OCI-LY7 (cell line): ENCODE results near the gene CCDC68. TPM values are rescaled to one million over a fixed set of nuclear protein-coding genes. Genes with fewer than 3 reads are reported as not detected.

ENCODE experiments used
- BruUV-seq: library from RNA; stranded (reverse); fragments of 400-500 nt; replicated peaks from 2 replicates; lab custom pipeline; 2021; lab: Mats Ljungman, UMichigan
- CTCF ChIA-PET: fragments of 300-600 bp; sonication (Branson Sonifier 250); formaldehyde crosslinking; loops from one replicate; lab custom pipeline; 2022; ENCODE audit warnings: antibody characterized with exemption; ENCODE audit not compliant: unreplicated experiment; lab: Charles Lee
- POLR2A ChIA-PET: fragments of 300-600 bp; sonication (Branson Sonifier 250); formaldehyde crosslinking; loops from one replicate; lab custom pipeline; 2022; ENCODE audit warnings: antibody characterized with exemption; lab: Charles Lee
- DNase-seq: peaks from one replicate; pipeline ENCODE4 v3.0.0-alpha.2; 2015; ENCODE audit warnings: low spot score
- H2AFZ ChIP-seq: fragments of 200-600 bp; sonication (generic), shearing (Covaris generic); 2 replicates; pipeline ENCODE4 v1.6.1; 2014; ENCODE audit warnings: mild to moderate bottlenecking, antibody characterized with exemption, low read length, moderate library complexity
- H3K27ac ChIP-seq: fragments of 200-600 bp; sonication (generic); 2 replicates; pipeline ENCODE4 v1.5.1; 2014; ENCODE audit warnings: mixed run types, low read depth, mild to moderate bottlenecking, moderate library complexity, low read length, inconsistent platforms; ENCODE audit not compliant: poor library complexity, severe bottlenecking
- H3K36me3 ChIP-seq: fragments of 200-600 bp; sonication (generic); 2 replicates; pipeline ENCODE4 v1.6.1; 2014; ENCODE audit warnings: mild to moderate bottlenecking, antibody characterized with exemption, low read length, moderate library complexity, mixed read lengths; ENCODE audit not compliant: insufficient read depth
- H3K4me1 ChIP-seq: fragments of 200-600 bp; sonication (generic); 2 replicates; pipeline ENCODE4 v1.5.1; 2014; ENCODE audit warnings: mild to moderate bottlenecking, low read length; ENCODE audit not compliant: insufficient read depth, poor library complexity, severe bottlenecking
- H3K4me2 ChIP-seq: fragments of 200-600 bp; sonication (generic); 2 replicates; pipeline ENCODE4 v1.6.1; 2014; ENCODE audit warnings: mild to moderate bottlenecking, low read length
- H3K4me3 ChIP-seq: fragments of 200-600 bp; sonication (generic); 2 replicates; pipeline ENCODE4 v1.5.1; 2014; ENCODE audit warnings: mild to moderate bottlenecking, low read depth, low read length; ENCODE audit not compliant: poor library complexity, severe bottlenecking
- H3K79me2 ChIP-seq: fragments of 200-600 bp; sonication (generic); 2 replicates; pipeline ENCODE4 v1.6.1; 2016; ENCODE audit warnings: low read depth, mild to moderate bottlenecking, low read length, moderate library complexity, mixed read lengths; ENCODE audit not compliant: insufficient read depth
- H3K9me2 ChIP-seq: fragments of 200-600 bp; sonication (generic); 2 replicates; pipeline ENCODE4 v1.6.1; 2016; ENCODE audit warnings: mild to moderate bottlenecking, low read length, mixed read lengths; ENCODE audit not compliant: insufficient read depth
- H3K9me3 ChIP-seq: fragments of 200-600 bp; sonication (generic); 2 replicates; pipeline ENCODE4 v1.6.1; 2014; ENCODE audit warnings: mild to moderate bottlenecking, mixed run types, low read length, mixed read lengths
- H4K20me1 ChIP-seq: fragments of 200-600 bp; sonication (generic); 2 replicates; pipeline ENCODE4 v1.6.1; 2014; ENCODE audit warnings: mild to moderate bottlenecking, antibody characterized with exemption, low read length, moderate library complexity, mixed read lengths; ENCODE audit not compliant: insufficient read depth
- EZH2phosphoT487 ChIP-seq: fragments of 200-600 bp; sonication (generic); IDR thresholded peaks from 2 replicates; pipeline ENCODE4 v1.6.1; 2018; ENCODE audit warnings: low read depth, borderline replicate concordance, mild to moderate bottlenecking, mixed run types, antibody characterized with exemption, low read length, moderate library complexity, mixed read lengths
- intact Hi-C: fragments of 100-400 bp; cut with micrococcal nuclease; formaldehyde crosslinking; loops from one replicate; pipeline ENCODE4 v1.10.0; 2022; ENCODE audit not compliant: unreplicated experiment
- total RNA-seq, 2 experiments: library from RNA; depleted of rRNA in 1 of 2; stranded (reverse); fragments of >200 nt in 1 of 2; shearing (Covaris generic) in 1 of 2; gene quantifications; 2 replicates each; pipeline ENCODE4 v1.2.3, GENCODE V29; 2014 to 2022
- TF ChIP-seq, protein P1 (sequence below): fragments of 200-600 bp; sonication (generic); conservative IDR thresholded peaks from 2 replicates; pipeline ENCODE4 v1.5.1; 2014; ENCODE audit warnings: mild to moderate bottlenecking, antibody characterized with exemption, low read length, moderate library complexity, mixed read lengths

Gene CCDC68
- total RNA-seq, 2 experiments from 2014 or later = not detected

DNA sequence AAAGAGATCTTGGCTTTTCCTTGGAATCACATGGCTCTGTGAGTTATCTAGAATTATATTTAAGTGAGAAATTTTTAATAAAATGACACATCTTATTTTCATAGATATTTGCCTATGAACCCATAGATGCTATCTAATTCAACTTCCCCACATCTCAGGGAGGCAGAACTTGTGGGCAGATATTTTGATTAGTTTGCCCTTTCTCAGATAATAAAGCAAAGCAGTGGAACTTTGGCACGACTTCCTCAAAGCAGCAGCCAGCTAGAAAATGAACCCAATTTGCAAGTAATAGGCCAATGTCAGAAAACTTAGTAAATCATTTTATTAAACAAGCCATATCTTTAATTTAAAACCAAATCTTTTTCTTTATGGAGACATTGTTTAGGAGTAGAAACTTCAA lies 98.3 kb downstream of the CCDC68 start:
- Histone ChIP-seq H3K4me2 (no peak overlapping the region), H3K36me3 (no peaks in the 10 kb centered on the region), H3K27ac (no peak overlapping the region), H2AFZ (no peak overlapping the region), H3K9me2 (no peaks in the 10 kb centered on the region), H4K20me1 (no peaks in the 10 kb centered on the region), H3K9me3 (no peaks in the 10 kb centered on the region), H3K4me3 (no peak overlapping the region), H3K4me1 (no peaks in the 10 kb centered on the region), H3K79me2 (no peaks in the 10 kb centered on the region)
- no peak for DNase-seq
- no peak for TF ChIP-seq EZH2phosphoT487
- TF ChIP-seq, protein P1, sequence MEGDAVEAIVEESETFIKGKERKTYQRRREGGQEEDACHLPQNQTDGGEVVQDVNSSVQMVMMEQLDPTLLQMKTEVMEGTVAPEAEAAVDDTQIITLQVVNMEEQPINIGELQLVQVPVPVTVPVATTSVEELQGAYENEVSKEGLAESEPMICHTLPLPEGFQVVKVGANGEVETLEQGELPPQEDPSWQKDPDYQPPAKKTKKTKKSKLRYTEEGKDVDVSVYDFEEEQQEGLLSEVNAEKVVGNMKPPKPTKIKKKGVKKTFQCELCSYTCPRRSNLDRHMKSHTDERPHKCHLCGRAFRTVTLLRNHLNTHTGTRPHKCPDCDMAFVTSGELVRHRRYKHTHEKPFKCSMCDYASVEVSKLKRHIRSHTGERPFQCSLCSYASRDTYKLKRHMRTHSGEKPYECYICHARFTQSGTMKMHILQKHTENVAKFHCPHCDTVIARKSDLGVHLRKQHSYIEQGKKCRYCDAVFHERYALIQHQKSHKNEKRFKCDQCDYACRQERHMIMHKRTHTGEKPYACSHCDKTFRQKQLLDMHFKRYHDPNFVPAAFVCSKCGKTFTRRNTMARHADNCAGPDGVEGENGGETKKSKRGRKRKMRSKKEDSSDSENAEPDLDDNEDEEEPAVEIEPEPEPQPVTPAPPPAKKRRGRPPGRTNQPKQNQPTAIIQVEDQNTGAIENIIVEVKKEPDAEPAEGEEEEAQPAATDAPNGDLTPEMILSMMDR = no peak
- CTCF ChIA-PET = no interaction called here
- POLR2A ChIA-PET = no interaction called here
- intact Hi-C loops = no loop called here
- BruUV-seq = no TSS peak

DNA sequence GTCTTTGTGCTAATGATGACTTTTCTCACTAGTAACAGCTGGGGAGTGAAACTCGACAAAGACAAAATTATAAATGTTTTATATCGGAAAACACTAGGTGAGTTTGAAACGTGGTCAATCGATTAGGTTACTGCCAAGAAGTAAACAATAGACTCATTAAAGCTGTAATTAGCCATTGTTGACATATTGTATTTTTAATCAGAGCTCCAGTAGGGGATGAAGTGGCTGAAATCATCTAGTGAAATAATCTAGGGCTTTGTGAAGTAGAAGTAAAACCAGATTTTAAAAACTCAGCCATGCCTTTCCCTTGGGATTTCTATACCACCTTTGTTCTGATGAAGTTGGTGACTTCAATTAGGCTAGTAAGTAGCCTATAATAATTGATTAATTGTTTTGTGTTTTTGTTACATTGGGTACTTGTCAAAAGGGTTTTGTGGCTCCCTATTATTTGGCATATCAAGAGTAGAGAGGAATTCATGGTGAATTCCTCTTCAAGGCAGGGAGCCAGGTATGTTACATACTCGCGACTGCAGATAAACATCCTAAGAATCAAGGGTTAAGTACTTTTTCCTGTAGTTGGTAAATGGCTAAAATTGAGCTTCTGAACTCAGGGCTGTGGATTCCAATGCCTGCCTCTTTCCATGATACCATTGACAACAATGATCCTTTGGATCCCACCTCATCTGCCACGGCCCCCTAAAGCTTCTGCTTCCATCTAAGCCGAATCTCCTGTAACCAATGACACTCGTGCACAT lies 99.4 kb downstream of the CCDC68 start:
- Histone ChIP-seq H3K79me2 (no peaks in the 10 kb centered on the region), H2AFZ (no peak overlapping the region), H3K9me2 (no peaks in the 10 kb centered on the region), H3K4me2 (no peak overlapping the region), H3K9me3 (no peaks in the 10 kb centered on the region), H3K27ac (no peak overlapping the region), H3K4me3 (no peak overlapping the region), H3K4me1 (no peaks in the 10 kb centered on the region), H3K36me3 (no peaks in the 10 kb centered on the region), H4K20me1 (no peaks in the 10 kb centered on the region)
- ChIA-PET CTCF (no interaction called here), POLR2A (interaction anchor here (0.8 kb wide), 1 partner anchor 13 kb away, joined by 3 read pairs; no protein-coding TSS in a partner anchor)
- TF ChIP-seq EZH2phosphoT487 = no peak
- TF ChIP-seq, protein P1 = no peak
- BruUV-seq = no TSS peak
- intact Hi-C loops = no loop called here
- DNase-seq = no peak

DNA sequence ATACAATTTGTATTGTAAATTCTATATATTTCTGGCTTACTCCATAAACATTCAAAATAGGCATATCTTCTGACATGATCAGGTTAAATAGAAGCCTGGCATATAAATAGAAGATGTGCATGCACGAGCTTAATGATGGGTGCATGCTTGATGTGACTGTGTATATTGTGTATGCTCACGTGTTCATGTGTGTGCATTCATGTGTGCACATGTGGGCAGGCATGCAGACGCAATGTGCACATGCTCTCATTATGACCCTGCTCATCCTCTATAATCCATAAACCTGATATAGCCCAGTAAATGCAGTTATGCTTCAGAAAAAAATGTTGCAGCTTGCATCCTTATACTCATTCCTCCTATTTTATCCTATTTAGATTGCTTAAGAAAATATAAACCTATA lies 101.8 kb downstream of the CCDC68 start:
- intact Hi-C loops = no loop called here
- no peaks in the 10 kb centered on the region for H3K4me1 ChIP-seq
- CTCF ChIA-PET = no interaction called here
- H4K20me1 ChIP-seq = no peaks in the 10 kb centered on the region
- no peaks in the 10 kb centered on the region for H3K9me3 ChIP-seq
- no TSS peak for BruUV-seq
- H3K79me2 ChIP-seq = no peaks in the 10 kb centered on the region
- no peak for TF ChIP-seq EZH2phosphoT487
- TF ChIP-seq, protein P1 = no peak
- H3K36me3 ChIP-seq = no peaks in the 10 kb centered on the region
- no peak overlapping the region for H2AFZ ChIP-seq
- H3K4me3 ChIP-seq = no peak overlapping the region
- no peak overlapping the region for H3K27ac ChIP-seq
- no peaks in the 10 kb centered on the region for H3K9me2 ChIP-seq
- DNase-seq = no peak
- no peak overlapping the region for H3K4me2 ChIP-seq
- POLR2A ChIA-PET = no interaction called here
